HG02884 (cell line): Measurements from ENCODE around the gene PRRT1B.
"Not testable (repeated sequence)": the region's sequence is repeated elsewhere in the genome, so short reads cannot be mapped to it uniquely, and the experiment has no call there.

Experiments
- ATAC-seq: cut with Tn5 transposase; IDR thresholded peaks from one replicate; pipeline ENCODE4 v1.9.1; 2021; ENCODE audit warnings: mild to moderate bottlenecking, moderate library complexity; ENCODE audit not compliant: unreplicated experiment

PRRT1B gene

DNA sequence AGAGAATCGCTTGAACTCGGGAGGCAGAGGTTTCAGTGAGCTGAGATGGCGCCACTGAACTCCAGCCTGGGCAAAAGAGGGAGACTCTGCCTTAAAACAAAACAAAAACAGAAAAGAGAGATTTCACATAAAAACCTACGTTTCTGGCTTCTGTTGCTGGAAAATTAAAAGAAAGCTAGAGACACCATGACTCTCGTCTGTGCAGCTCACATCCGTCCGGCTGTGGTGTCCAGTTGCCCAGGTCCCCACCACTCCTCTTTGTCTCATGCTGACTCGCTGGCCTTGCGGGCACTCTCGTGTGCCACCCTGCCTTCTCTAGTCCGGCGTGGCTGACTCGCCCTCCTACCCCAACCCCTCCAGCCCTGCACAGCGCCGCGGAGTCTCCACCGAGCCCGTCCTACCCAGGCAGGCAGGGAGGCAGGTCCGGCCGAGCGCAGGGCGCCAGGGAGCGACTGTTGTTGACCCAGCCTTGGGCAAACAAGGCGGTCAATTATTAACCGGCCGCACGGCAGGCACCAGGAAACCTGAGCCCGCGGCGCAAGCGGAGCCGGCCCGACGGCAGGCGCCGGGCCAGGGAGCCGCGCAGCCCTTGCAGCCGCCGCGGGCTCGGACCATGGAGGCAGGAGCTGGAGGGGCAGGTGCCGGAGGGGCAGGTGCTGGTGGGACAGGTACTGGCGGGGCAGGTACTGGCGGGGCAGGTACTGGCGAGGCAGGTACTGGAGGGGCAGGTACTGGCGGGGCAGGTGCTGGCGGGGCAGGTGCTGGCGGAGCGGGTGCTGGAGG lies at the start of gene PRRT1B:
PRRT1B (plus strand) TSS at position 521 of the 783 bp plus-strand sequence; CDS start at position 614, 93 bp downstream.
- ATAC-seq = no peak

DNA sequence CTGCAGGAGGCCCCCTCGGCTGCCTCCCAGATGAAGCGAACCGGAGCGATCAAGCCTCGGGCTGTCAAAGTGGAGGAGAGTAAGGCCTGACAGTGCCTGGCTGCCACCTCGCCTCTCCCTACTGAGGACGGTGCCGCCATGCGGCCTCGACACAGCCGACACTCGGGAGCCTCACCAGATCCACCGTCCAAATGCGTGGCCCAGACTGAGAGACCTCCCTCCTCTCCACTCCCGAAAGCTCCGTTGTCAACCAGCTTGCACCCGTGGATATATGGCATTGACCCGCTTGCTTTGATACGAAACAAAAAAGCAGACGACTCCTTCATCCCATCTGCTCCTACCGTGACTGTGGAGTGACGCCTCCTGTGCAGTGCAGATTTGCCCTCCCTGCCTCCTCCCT lies 49.5 kb upstream of the PRRT1B start:
- no peak for ATAC-seq

DNA sequence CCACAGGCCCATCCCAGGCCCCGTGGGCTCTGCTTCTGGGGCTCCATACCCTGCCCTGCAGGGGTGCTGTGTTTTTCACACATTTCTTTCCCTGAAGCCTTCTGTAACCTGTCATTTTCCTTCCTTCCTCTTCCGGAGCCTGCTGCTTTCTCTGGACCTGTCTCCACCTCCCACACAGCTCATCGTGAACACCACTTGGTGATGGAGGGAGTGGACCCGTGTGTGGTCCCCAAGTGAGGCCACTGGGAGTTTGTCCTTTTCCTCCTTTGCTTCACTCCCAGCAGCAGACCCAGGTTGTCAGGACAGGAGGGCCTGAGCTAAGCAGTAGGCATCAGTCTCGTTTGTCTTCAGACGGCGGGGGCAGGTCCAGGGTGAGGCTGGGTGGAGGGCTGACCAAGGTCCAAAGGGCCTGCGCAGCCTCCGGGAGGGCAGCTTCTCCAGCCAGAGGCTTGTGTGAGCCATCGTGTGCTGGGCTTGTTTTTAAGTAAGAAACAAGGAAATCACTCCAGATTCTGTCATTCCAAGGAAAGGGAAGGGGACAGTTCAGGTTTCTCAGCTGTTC lies 48.4 kb upstream of the PRRT1B start:
- ATAC-seq = no peak

DNA sequence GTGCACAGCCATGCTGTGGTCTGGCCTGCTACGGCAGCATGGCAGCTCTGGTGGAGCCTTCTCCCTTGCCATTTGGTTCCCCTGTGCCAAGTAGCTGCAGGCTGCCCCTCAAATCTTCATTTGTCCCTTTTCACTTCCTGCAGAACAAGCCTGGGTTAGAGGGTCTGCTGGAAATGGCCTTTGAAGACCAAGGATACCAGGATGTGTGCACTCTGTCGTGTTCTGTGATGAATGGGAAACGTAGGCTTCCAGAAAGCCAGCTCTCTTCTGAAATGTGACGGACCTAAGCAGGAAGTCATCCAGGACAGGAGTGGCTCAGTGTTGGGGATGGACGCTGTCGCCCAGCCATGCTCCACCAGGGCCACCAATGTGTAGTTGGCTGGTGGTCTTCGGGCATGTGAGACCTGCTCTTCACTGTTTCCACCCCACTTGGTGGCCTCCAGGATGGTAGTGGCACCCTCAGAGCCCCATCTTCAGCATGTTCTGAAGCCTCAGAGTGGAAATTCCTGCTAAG lies 46.0 kb upstream of the PRRT1B start:
- no peak for ATAC-seq

DNA sequence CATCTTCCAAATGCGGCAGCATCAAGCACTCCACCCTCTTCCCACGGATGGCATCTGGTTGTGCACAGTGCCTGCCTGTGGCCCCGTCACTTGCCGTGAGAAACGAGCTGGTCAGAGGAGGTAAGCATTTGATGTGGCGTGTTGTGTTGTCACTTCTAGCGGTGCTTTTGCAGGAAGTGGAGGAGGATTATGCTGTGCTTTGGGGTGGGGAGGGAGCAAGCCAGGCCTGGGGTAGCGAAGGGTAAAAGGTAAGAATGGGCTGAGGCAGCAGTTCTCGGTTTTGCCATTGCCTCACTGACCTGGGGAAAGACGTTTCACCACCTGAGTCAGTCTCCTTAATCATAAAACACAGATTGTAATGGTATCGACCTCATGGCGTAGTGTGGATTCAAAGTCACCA lies 44.9 kb upstream of the PRRT1B start:
- no peak for ATAC-seq

DNA sequence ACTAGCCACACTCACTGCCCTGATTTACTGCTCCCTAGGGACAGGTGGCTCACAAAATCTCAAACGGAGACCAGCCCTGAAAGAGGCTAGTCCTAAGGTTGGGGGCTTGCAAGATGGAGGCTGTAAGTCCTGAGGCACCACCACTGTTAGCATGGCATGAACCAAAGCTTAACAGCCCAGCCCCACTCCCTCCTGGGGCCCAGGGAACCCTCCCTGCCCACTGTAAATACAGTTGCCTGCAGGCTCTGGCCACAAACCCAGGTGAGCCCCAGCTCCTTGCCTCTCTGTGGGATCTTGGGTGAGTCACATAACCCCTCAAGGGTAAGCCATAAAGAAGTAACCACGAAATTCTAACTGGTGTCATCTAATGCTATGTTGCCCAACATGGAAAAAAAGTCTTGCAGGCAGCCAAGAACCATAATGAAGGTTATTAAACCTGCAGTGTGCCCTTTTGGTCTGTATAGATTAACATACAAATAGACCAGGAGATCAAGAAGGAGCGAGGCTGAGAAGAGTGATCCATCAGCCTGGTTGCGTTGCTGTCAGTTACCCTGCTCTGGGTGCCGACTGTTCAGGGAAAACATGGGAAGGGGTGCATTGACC lies 44.3 kb upstream of the PRRT1B start:
- no peak for ATAC-seq

DNA sequence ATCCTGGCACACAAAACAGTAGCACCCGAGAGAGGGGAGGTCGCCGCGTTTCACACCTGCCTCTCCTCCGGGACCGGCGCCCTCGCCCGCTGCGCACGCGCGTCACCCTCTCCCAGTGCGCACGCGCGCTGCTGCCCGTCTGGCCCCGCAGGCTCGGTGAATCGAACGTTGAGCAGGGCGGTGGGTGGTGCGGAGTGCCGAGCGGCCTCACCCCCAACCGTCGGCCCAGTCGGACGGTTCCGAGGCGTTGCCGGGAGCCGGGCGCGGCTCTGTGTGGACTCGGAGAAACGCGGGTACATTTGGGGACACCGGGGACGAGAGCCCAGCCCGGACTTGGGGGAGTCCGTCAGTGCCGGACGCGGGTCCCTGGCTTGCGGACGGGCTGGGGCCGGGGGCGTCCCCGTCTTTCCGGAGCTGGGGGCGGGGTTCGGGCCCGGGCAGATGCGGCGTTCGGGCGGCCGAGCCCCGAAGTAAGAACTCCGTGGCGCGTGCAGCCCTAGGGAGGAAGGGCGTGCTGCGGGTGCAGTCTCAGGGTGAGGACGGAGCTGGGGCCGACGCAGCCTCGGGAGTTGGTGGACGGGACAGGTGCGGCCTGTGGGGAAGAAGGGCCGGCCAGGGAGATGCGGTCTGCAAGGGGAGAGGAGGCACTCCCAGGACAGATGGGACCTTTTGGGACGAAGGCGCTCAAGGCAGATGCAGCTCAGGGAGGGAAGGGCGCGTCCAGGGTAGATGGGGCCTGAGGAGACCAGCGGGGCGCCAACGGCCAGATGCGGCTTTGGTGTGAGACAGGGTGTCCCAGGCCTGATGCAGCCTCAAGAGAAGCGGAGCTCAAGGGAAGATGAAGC lies 42.3 kb upstream of the PRRT1B start, which contains the start of gene POMT1:
POMT1 (plus strand) TSS at position 138 of the 845 bp plus-strand sequence. CDS start 1,301 bp downstream, outside the sequence.
- ATAC-seq = peak; percentile 72

DNA sequence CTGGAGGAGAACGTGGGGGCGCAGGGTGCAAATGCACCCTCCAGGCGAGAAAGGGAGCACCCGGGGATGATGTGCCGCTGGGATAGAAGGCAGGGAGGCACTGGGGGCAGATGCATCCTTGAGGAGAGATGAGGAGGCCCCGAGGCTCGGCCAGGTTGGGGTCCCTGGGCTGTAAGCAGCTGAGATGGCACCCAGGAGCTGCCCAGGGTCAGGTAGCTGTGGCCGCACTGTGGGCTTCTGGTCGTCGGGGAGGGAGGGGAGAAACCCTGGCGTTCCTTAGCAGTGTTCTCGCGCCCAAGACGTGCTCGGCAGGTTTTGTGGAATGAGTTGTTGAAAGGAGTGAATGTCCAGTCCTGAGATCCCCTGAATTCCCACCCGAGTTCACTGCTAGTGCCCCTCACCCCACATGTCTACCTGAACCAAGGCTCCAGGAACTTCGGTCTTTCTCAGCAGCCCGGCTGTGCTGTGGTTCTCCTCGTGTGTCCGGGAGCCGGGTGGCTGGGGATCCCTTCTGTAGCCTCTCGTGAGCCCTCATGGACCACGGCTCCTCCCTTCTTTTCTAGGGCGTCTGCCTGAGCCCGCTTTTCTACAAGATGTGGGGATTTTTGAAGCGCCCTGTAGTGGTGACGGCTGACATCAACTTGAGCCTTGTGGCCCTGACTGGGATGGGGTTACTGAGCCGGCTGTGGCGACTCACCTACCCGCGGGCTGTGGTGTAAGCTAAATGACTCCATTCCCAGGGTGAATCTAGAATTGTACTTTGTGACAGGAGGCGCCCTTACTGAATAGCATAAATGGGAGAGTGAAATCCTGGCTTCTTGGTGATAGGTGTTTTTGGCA lies 41.5 kb upstream of the PRRT1B start:
- no peak for ATAC-seq

DNA sequence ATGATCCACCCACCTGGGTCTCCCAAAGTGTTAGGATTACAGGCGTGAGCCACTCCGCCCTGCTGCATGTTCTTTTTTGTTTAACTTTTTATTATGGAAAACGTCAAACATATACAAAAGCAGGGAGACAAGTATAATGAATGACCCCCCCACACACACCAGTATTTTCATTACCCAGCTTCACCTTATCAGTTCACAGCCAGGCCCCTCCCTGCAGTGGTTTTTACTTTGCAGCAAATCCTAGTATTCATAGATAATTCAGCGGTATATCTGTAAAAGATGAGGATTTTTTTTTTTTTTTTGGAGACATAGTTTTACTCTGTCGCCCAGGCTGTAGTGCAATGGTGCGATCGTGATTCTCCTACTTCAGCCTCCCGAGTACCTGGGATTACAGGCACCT lies 40.3 kb upstream of the PRRT1B start:
- no peak for ATAC-seq

DNA sequence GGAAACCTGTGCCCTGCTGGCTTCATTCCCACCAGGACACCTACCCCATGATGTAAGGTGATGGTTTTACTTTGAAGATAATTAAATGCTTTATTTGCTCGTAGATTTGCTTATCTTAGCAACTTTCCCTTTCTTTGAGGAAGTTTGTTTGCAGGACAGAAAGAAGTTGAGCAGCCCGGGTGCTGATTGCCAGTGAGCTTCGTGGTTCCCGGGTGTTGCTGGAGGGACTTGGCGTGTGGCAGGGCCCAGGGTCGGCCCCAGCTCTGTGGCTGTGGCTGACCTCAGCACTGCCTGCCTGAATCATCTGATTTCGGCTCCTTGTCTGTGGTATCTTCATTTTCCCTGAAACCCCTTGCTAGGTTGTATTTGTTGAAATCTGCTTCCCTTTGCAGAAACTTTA lies 33.9 kb upstream of the PRRT1B start:
- no peak for ATAC-seq

DNA sequence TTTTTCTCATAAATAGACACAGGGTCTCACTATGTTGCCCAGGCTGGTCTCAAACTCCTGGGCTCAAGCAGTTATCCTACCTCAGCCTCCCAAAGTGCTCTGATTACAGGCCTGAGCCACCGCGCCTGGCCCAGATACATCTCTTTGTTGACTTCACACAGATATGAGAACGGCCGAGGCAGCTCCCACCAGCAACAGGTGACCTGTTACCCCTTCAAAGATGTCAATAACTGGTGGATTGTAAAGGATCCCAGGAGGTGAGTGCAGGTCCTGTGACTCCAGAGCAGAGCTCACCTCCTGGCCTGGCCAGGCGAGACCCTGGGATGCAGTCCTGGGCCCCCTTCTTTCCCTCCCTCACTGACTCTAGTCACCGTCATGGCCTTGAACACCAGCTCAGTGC lies 33.4 kb upstream of the PRRT1B start:
- ATAC-seq = no peak

DNA sequence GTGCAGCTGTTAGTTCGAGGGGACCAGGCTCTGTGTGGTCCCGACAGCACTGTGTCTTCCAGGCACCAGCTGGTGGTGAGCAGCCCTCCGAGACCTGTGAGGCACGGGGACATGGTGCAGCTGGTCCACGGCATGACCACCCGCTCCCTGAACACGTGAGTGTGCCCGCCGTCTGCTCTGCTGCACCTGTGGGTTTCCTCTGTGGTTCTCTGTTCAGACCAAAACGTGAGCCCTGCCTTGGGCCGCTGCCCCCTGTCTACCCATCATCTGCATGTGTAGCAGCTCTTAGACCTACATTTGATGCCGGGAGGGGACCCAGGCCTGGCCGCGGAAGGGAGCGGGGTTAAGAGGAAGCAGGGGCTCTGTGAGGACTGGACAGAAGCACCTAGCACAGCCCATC lies 32.1 kb upstream of the PRRT1B start:
- ATAC-seq = no peak

DNA sequence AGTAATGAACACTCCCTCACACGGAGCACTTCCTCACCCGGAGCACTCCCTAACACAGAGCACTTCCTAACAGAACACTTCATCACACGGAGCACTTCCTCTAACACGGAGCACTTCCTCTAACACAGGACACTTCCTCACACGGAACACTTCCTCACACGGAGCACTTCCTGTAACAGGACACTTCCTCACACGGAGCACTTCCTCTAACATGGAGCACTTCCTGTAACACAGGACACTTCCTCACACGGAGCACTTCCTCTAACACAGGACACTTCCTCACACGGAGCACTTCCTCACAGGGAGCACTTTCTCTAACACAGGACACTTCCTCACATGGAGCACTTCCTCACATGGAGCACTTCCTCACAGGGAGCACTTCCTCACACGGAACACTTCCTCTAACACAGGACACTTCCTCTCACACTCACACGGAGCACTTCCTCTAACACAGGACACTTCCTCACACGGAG lies 29.7 kb upstream of the PRRT1B start:
- ATAC-seq = not testable (repeated sequence)

DNA sequence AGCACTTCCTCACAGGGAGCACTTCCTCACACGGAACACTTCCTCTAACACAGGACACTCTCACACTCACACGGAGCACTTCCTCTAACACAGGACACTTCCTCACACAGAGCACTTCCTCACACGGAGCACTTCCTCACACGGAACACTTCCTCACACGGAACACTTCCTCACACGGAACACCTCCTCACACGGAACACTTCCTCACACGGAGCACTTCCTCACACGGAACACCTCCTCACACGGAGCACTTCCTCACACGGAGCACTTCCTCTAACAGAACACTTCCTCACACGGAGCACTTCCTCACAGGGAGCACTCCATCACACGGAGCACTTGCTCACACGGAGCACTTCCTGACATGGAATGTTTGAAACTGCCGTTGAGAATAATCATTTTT lies 29.2 kb upstream of the PRRT1B start:
- ATAC-seq = no peak

DNA sequence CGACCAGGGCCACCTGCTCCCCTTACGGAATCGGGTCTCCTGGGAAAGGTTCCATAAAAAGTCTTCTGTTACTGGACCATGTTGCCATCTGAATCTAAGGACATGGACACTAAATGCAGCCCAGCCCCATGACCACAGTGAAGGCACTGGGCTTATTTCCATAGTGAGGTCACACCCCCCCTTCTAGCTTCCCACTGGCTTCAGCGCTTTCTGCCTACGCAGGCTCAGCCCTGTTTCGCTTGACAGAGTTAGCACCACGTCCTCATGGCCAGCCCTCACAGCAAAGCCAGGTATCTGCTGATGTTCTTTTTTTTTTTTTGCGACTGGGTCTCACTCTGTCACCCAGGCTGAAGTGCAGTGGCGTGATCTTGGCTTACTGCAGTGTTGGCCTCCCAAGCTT lies 28.4 kb upstream of the PRRT1B start:
- no peak for ATAC-seq

DNA sequence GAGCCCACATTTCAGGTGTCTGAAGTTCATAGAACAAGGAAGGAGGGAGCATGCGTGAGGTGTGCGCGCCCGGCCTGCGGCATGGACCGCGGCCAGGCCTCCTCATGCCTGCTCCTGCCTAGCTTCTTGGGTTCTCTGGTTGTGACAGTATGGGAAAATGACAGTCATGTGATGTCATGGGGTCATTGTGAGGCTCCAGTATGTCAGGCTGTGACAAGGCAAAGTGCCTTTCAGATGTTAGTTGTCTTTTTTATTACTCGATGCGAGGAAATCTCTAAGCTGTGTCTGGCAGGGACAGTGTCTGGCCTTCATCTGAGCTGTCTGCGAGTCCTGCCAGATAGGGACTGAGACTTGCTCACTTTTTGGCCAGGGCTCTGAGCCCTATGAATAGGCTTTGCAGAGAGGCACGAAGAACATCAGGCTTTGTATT lies 27.5 kb upstream of the PRRT1B start:
- ATAC-seq = no peak

DNA sequence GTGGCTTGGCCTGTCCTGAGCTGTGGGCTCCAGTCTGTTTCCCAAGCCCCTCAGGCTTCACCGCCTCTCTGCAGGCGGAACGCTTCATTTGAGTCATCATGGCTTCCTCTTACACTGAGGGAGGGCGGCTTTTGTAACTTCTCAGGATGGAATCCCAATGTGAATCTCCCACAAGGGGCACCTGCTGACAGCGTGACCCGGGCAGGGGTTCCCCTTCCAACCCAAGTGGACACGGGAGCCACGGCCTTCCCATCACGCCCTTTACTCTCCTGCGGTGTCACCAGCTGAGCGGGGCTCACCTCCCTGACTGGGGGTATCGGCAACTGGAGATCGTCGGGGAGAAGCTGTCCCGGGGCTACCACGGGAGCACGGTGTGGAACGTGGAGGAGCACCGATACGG lies 26.8 kb upstream of the PRRT1B start:
- no peak for ATAC-seq

DNA sequence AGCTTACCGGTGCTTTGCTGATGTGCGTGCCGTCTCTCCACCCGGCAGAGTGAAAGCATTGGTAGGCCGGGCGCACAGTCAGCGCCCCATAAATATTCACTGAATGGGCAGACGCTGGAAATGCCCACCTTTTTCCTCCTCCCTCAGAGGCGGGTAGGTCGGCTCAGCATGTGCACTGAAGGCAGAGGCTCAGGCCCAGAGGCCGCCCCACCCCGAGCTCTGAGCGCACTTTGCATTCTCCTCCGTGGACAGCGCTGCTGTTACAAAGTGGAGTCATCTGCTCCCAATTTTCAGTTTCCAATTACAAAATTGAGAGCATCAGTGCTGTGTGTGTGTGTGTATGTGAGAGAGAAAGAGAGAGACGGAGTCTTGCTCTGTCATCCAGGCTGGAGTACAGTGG lies 24.8 kb upstream of the PRRT1B start:
- no peak for ATAC-seq

DNA sequence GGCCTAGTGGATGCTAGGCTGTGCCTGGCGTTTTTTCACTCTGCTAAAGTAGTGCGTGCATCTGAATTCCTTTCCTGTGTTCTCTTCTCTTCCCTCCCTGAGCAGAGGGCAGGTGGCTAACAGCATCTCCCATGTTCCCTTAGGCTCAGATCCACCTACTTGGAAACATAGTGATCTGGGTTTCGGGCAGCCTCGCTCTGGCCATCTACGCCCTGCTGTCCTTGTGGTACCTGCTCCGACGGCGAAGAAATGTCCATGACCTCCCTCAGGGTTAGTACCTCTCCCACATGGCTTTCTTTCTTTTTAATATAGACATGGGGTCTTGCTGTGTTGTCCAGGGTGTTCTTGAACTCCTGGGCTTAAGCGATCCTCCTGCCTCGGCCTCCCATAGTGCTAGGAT lies 24.1 kb upstream of the PRRT1B start:
- ATAC-seq = no peak

DNA sequence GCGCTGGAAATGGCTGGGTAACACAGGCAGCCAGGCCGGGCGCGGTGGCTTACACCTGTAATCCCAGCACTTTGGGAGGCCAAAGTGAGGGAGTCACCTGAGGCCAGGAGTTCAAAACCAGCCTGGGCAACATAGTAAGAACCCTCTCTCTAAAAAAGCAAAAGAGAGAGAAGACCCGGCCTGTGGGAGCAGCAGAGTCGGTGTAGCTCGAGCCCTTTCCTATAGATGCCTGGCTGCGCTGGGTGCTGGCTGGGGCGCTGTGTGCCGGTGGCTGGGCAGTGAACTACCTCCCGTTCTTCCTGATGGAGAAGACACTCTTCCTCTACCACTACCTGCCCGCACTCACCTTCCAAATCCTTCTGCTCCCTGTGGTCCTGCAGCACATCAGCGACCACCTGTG lies 23.5 kb upstream of the PRRT1B start:
- ATAC-seq = no peak
